DMS153 (cell line): ENCODE measurements around the gene MRPS27.

ENCODE experiments used
- DNase-seq: peaks from one replicate; lab custom pipeline; 2025; lab: John Stamatoyannopoulos, UW

MRPS27 gene

GRCh38 chr5:72256536-72256935, 63.5 kb downstream of the MRPS27 start:
- DNase-seq = no peak

GRCh38 chr5:72255670-72256069, 64.4 kb downstream of the MRPS27 start:
- DNase-seq = no peak

- DNase-seq = peak; percentile 42
These were observed 64.8 kb downstream of the MRPS27 start for GRCh38 chr5:72255237-72255636.

GRCh38 chr5:72252574-72253155, 67.4 kb downstream of the MRPS27 start:
- DNase-seq = no peak

GRCh38 chr5:72252008-72252407, 68.0 kb downstream of the MRPS27 start:
- no peak for DNase-seq

- no peak for DNase-seq
These were observed 68.7 kb downstream of the MRPS27 start for GRCh38 chr5:72251386-72251785.

GRCh38 chr5:72248410-72248981, 71.5 kb downstream of the MRPS27 start:
- no peak for DNase-seq

GRCh38 chr5:72246954-72247442, 73.0 kb downstream of the MRPS27 start:
- DNase-seq = no peak

- no peak for DNase-seq
These were observed 74.0 kb downstream of the MRPS27 start for GRCh38 chr5:72245951-72246532.

- DNase-seq = no peak
These were observed 74.5 kb downstream of the MRPS27 start for GRCh38 chr5:72245546-72245945.

- peak; percentile 25 for DNase-seq
These were observed 75.1 kb downstream of the MRPS27 start for GRCh38 chr5:72244862-72245371.

- DNase-seq = no peak
These were observed 76.3 kb downstream of the MRPS27 start for GRCh38 chr5:72243706-72244105.

- DNase-seq = no peak
These were observed 77.1 kb downstream of the MRPS27 start for GRCh38 chr5:72242796-72243475.

GRCh38 chr5:72241346-72242003, 78.6 kb downstream of the MRPS27 start:
- DNase-seq = no peak

GRCh38 chr5:72238712-72239445, 81.2 kb downstream of the MRPS27 start:
- DNase-seq = no peak

- DNase-seq = no peak
These were observed 82.2 kb downstream of the MRPS27 start for GRCh38 chr5:72237879-72238278.

GRCh38 chr5:72237415-72237814, 82.6 kb downstream of the MRPS27 start:
- DNase-seq = no peak

- DNase-seq = no peak
These were observed 84.3 kb downstream of the MRPS27 start for GRCh38 chr5:72235725-72236124.

- DNase-seq = no peak
These were observed 85.2 kb downstream of the MRPS27 start for GRCh38 chr5:72234868-72235267.

- DNase-seq = no peak
These were observed 85.8 kb downstream of the MRPS27 start for GRCh38 chr5:72234265-72234700.

- no peak for DNase-seq
These were observed 86.2 kb downstream of the MRPS27 start for GRCh38 chr5:72233835-72234234.

- DNase-seq = no peak
These were observed 87.2 kb downstream of the MRPS27 start for GRCh38 chr5:72232838-72233237.
